Astrocyte (in vitro differentiated cells and primary cell): ENCODE results near the gene RPS2.

Experiments used
- CTCF ChIP-seq: IDR thresholded peaks from 2 replicates; pipeline ENCODE4 v1.5.1; 2011; ENCODE audit warnings: low read depth, mild to moderate bottlenecking, inconsistent platforms, low read length, moderate library complexity; ENCODE audit not compliant: insufficient read depth
- EZH2 ChIP-seq: IDR thresholded peaks from 2 replicates; pipeline ENCODE4 v1.6.1; 2012; ENCODE audit warnings: mild to moderate bottlenecking, low read length, inconsistent platforms; ENCODE audit not compliant: insufficient read depth

GRCh38 chr16:2008009-2008526 lies 43.4 kb upstream of the RPS2 start:
- no peak for TF ChIP-seq CTCF
- no peak for TF ChIP-seq EZH2
